Right cardiac atrium (tissue), 5 donors: Measurements from ENCODE around the gene HNF4A. TPM values are rescaled to one million over a fixed set of nuclear protein-coding genes. Genes with fewer than 3 reads are reported as not detected.
"Not testable (repeated sequence)": the region's sequence is repeated elsewhere in the genome, so short reads cannot be mapped to it uniquely, and the experiment has no call there.

ENCODE experiments used
- ATAC-seq, 2 donors: fragments of 200-7000 bp; cut with Tn5 transposase; one replicate each; pipeline versions ENCODE4 v1.8.0 to v1.9.1; 2020; ENCODE audit warnings: moderate library complexity in 2 of 2, mild to moderate bottlenecking in 1 of 2
- DNase-seq, 3 donors: peaks; one replicate each; pipeline ENCODE4 v3.0.0-alpha.2; 2020
- H3K27ac ChIP-seq: one replicate; pipeline ENCODE4 v1.5.1; 2013; ENCODE audit warnings: mild to moderate bottlenecking, low read length, control low read depth, moderate library complexity
- H3K27me3 ChIP-seq: one replicate; pipeline ENCODE4 v1.6.1; 2013; ENCODE audit not compliant: control insufficient read depth, insufficient read depth
- H3K4me1 ChIP-seq: one replicate; pipeline ENCODE4 v1.6.1; 2013; ENCODE audit warnings: low read length; ENCODE audit not compliant: control insufficient read depth, insufficient read depth
- H3K4me3 ChIP-seq: one replicate; pipeline ENCODE4 v1.5.1; 2013; ENCODE audit warnings: low read length, control low read depth
- H3K9me3 ChIP-seq: one replicate; pipeline ENCODE4 v1.6.1; 2013; ENCODE audit warnings: low read length; ENCODE audit not compliant: control insufficient read depth
- WGBS: extraction: QIAGEN DNeasy Blood & Tissue Kit; methylation state at CpG from one replicate; pipeline ENCODE4 v1.1.7; 2013; 5-methylcytosine and 5-hydroxymethylcytosine counted together
- intact Hi-C, 4 donors: fragments of 100-400 bp; cut with DNase I; formaldehyde crosslinking; loops; one replicate each; pipeline versions ENCODE4 v1.11.0 to v1.14.0; 2022 to 2023
- long read RNA-seq, 4 donors: library from polyadenylated mRNA; unstranded; transcript quantifications; one replicate each; pipeline ENCODE4 v2.0.0, GENCODE V29; 2020 to 2021
- polyA plus RNA-seq: library from polyadenylated mRNA; stranded (reverse); fragments of 200-250 nt; gene quantifications from one replicate; pipeline ENCODE4 v1.2.3, GENCODE V29; 2013
- total RNA-seq, 4 donors: library from RNA; stranded (reverse); fragmentation: NEBNext Ultra II Directional; extraction: Animal tissue kit (Norgen Biotek cat#: 25700); gene quantifications; one replicate each; pipeline ENCODE4 v1.2.1, GENCODE V29; 2021
- donor health status: healthy with polysubstance abuse.
- donor health status: DM: no; HTN: yes; CAD: no.
- donor health status: DM: no; HTN: no; CAD: no.
- donor health status: DM: no; HTN: yes; CAD: no; lungs with severe emphysema.
- donor health status: DM: yes; HTN: yes; CAD: no.

The HNF4A gene
- total RNA-seq (under 1 TPM in 1 of 4 donors, not detected in 3; 0.08 TPM), polyA plus RNA-seq (0.07 TPM)
- long read RNA-seq, donor 1, partial matches to known transcripts = 0 of 1 reads
- long read RNA-seq, donor 1, other reads (novel, unspliced or antisense) = 0 of 1 reads
- long read RNA-seq, donor 2 = 0 reads
- long read RNA-seq, donor 3 = 0 reads
- long read RNA-seq, donor 4 = 0 reads

DNA sequence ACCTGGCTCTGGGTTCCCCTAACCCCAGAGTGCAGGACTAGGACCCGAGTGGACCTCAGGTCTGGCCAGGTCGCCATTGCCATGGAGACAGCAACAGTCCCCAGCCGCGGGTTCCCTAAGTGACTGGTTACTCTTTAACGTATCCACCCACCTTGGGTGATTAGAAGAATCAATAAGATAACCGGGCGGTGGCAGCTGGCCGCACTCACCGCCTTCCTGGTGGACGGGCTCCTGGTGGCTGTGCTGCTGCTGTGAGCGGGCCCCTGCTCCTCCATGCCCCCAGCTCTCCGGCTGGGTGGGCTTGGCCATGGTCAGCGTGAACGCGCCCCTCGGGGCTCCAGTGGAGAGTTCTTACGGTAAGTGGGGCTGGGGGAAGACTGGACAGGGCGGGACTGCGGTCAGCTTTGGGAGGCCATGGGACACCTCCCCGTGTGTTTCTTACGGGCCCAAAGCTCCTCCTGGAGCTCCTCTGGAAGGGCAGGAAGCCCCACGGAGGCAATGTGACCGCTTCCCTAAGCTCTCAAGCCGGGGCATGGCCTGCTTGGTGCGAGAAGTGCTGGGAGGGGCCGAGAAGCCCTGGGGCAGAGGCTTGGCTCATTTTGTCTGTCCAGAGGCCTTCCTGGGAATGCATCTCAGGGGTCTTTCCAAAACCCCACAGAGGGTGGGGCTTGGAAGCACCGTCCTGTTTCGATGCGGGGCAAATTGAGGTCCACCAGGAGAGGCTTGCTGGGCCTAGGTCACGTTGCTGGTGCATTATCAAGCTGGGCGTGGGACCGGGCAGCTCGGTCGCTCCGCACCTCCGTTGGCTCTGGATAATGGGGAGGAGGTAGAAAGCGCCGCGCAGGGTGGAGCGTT lies at the start of gene HNF4A:
HNF4A (plus strand) TSS at position 202 of the 855 bp plus-strand sequence; CDS start at position 308, 106 bp downstream.
- Histone ChIP-seq H3K4me1 (no peaks in the 10 kb centered on the region), H3K9me3 (no peaks in the 10 kb centered on the region), H3K4me3 (no peak within 1 kb of the TSS), H3K27ac (no peak within 1 kb of the TSS), H3K27me3 (no peaks in the 10 kb centered on the region)
- peak; percentile 10 to 19 for ATAC-seq
- intact Hi-C loops = no loop called here
- WGBS = 69% methylated on average over 40 of the region's 40 CpGs
- DNase-seq = peak in 2 of 3 donors; percentile 63 to 69

DNA sequence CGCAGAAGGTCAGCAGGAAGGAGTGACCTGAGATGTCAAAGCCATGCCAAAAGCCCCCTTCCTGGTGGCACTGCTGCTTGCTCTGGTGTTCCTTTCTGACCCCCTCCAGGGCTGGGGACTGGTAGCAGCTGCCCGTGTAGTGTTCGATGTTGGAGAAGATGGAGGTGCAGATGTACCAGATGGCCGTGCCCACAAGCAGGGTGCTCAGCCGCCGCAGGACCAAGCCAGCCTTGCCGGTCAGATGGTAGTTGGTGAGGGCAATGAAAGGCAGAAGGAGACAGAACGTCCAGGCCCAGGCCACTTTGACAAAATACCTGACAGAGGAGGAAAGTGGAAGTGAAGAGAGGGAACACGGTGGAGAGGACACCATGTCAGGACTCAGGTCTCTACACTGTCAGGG lies 48.6 kb upstream of the HNF4A start:
- intact Hi-C loops = no loop called here
- DNase-seq = no peak
- Histone ChIP-seq H3K27ac (peak overlapping the region; percentile 9), H3K27me3 (no peaks in the 10 kb centered on the region), H3K4me1 (peaks cover 11% of the 10 kb centered on the region), H3K9me3 (no peaks in the 10 kb centered on the region), H3K4me3 (no peak overlapping the region)
- no peak for ATAC-seq
- WGBS = 80% methylated on average over 9 of the region's 9 CpGs

DNA sequence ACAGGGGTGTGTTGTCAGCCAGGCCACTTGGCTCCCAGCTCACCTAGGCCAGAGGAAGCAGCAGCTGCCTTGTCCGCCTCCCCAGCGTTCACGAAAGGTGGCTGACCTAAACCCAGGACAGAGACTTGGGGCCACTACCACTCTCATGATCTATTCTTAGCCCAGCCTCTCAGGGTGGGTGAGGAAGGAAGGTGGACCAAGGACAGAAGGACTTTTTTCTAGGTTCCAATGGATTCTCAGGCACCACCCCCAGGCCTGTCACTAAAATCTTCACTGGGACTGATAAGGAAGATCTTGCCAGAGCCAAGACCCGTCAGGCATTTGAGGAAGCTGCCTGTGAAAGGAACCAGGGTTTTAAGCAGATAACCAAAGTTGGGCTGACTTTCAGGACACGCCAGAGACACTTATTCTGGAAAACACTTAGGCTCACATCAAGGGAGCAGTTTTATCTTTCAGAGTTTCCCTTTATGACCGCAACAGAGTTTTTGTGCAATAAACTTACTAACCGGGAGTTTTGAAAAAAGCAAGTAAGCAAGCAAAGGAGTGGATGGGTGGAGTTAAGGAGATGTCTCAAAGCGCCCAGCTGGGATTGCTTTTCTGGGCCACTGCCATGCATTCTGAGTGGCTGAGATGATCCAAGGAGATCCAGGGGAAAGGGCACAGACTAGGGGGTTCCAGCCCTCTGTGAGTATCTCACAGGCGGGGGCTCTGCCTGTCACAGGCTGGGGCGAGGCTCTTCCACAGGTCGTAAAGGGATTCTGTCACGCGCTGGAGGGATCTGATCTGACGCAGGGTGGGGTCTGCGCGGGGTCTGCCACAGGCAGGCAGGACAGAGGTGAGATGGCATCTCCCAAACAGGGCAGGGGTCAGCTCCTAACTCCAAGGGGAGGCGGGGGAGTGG lies 45.5 kb upstream of the HNF4A start:
- intact Hi-C loops = loop anchor here in 3 of 4 donors (2.0 kb wide), 2 partner anchors 93 to 95 kb away; no protein-coding TSS in a partner anchor
- peak overlapping the region; percentile 53 for H3K4me3 ChIP-seq
- ATAC-seq = peak; percentile 56 to 61
- peaks cover 4% of the 10 kb centered on the region for H3K4me1 ChIP-seq
- no peaks in the 10 kb centered on the region for H3K9me3 ChIP-seq
- H3K27me3 ChIP-seq = no peaks in the 10 kb centered on the region
- peak overlapping the region; percentile 80 for H3K27ac ChIP-seq
- WGBS = 8% methylated on average over 17 of the region's 17 CpGs
- DNase-seq = peak; percentile 49 to 75 (median 69)

DNA sequence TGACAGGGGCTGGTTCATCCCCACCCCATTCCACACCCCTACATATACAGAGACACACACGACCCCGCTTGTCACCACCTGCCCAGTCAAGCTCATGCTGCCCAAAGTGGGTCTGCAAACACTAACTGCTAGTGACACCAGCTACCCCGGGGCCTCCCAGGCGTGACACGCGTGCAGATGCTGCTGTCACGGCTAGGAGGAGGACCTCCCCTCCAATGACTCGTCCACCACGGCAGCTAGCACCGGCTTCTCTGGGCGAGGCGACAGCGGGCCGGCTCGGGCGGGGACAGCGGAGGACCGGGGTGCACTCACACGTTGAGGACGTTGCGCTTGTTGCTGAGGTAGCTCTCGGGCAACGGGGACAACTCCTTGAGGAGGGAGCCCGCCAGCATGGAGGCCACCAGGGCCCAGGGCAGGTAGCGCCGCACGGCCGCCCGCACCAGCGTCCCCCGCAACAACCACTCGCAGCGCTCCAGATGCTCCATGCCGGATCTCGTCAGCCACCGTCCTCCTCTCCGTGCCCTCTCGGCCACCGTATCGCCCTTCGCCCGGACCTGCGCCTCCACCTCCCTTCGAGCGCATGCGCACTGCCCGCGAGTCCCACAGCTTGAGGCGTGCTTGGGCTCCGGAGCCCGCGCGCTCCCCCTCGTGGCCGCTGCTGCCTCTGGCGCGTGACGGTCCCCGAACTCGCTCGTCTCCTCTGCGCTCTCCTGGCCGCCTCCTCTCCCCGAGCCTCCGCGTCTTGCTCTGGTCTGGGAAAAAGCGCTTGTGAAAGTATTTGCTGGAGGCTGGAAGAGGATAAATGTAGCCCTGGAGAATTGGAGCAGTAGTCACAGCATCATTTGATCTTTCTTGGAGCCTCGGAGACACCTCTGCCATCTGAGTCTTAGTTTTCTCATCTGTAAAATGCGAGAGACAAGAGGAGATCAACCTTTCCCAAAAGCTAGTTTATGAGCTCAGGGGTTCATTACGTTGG lies 44.5 kb upstream of the HNF4A start, which contains the start of gene FITM2:
FITM2 (minus strand) TSS at position 539 of the 976 bp plus-strand sequence; CDS start at position 485, 54 bp downstream.
- H3K27me3 ChIP-seq = no peaks in the 10 kb centered on the region
- H3K27ac ChIP-seq = peak within 1 kb of the TSS; percentile 80
- H3K4me3 ChIP-seq = peak within 1 kb of the TSS; percentile 53
- WGBS = 2% methylated on average over 70 of the region's 70 CpGs
- H3K9me3 ChIP-seq = no peaks in the 10 kb centered on the region
- intact Hi-C loops = loop anchor here (1.0 to 2.0 kb wide), 3 partner anchors 94 to 96 kb away; no protein-coding TSS in a partner anchor
- ATAC-seq (peak; percentile 94 to 95), DNase-seq (peak; percentile 99 to 100 (median 100))
- H3K4me1 ChIP-seq = peaks cover 4% of the 10 kb centered on the region

DNA sequence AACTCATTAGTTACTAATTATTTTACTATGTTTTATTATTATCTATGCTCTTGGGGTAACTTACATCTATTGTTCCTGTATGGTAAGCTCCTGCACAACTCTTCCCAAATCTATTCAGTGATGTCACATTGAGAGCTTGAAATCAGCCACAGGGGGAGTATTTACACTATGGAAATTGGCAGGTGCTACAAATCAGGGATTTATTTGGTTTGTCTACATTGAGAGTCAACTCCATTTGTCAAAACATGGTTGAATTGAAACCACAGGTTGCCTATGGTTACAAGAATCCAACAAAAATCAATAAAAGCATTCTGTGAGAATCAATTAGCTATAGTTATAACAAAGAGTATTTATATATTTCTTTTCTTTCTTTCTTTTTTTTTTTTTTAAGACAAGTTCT lies 40.6 kb upstream of the HNF4A start:
- intact Hi-C loops = no loop called here
- Histone ChIP-seq H3K4me3 (no peak overlapping the region), H3K4me1 (peaks cover under 1% of the 10 kb centered on the region), H3K9me3 (no peaks in the 10 kb centered on the region), H3K27me3 (no peaks in the 10 kb centered on the region), H3K27ac (no peak overlapping the region)
- ATAC-seq = no peak
- DNase-seq = no peak

DNA sequence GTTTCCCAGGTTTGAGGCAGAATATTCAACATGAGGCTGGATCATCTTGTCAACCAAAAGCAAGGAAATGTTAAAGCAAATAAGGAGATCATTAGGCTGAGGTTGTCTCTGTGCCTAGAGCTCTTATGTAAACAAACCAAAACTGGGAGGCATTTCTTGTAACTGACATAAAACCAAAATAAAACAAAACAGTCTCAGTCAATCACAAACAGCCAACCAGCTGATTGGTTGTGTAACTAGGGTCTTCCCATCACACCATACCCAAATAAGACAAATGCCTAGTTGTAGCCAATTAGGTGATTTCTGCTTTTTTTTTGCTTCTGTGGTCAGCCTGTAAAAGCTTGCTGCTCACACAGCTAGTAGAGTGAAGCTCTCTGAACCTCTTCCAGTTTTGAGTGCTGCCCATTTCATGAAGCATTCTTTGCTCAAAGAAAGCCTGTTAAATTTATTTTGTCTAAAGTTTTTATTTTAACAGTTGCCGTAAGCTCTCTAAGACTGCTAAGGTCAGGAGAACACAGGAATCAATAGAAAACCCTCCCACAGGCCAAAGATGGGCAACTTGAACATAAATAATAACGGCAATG lies 35.6 kb upstream of the HNF4A start:
- no peaks in the 10 kb centered on the region for H3K9me3 ChIP-seq
- no peak overlapping the region for H3K27ac ChIP-seq
- intact Hi-C loops = no loop called here
- 93% methylated on average over 2 of the region's 2 CpGs for WGBS
- H3K27me3 ChIP-seq = no peaks in the 10 kb centered on the region
- no peaks in the 10 kb centered on the region for H3K4me1 ChIP-seq
- no peak for DNase-seq
- ATAC-seq = no peak
- H3K4me3 ChIP-seq = no peak overlapping the region

DNA sequence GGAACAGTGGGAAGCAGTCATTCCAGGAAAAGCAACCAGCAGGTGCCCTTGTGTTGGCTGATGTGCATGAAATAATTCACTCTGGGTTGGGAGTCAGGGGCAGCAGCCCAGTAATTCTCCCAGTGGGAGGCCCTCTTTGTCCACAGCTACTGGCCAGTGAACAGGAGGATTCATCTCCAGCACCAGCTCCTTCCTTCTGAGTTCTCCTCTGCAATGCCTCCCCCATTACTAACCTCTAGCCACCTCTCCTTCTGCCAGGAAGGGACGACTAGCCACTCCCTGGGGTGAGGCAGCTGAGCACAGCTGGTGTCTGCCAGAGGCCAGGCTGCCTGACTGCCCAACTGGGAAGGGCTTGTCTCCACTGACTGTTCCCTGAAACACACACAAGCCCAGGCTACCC lies 31.2 kb upstream of the HNF4A start:
- 11% methylated on average over 1 of the region's 1 CpG for WGBS
- H3K4me3 ChIP-seq = no peak overlapping the region
- no peaks in the 10 kb centered on the region for H3K9me3 ChIP-seq
- no peaks in the 10 kb centered on the region for H3K27me3 ChIP-seq
- ATAC-seq = no peak
- intact Hi-C loops = no loop called here
- H3K4me1 ChIP-seq = no peaks in the 10 kb centered on the region
- no peak overlapping the region for H3K27ac ChIP-seq
- DNase-seq = no peak

DNA sequence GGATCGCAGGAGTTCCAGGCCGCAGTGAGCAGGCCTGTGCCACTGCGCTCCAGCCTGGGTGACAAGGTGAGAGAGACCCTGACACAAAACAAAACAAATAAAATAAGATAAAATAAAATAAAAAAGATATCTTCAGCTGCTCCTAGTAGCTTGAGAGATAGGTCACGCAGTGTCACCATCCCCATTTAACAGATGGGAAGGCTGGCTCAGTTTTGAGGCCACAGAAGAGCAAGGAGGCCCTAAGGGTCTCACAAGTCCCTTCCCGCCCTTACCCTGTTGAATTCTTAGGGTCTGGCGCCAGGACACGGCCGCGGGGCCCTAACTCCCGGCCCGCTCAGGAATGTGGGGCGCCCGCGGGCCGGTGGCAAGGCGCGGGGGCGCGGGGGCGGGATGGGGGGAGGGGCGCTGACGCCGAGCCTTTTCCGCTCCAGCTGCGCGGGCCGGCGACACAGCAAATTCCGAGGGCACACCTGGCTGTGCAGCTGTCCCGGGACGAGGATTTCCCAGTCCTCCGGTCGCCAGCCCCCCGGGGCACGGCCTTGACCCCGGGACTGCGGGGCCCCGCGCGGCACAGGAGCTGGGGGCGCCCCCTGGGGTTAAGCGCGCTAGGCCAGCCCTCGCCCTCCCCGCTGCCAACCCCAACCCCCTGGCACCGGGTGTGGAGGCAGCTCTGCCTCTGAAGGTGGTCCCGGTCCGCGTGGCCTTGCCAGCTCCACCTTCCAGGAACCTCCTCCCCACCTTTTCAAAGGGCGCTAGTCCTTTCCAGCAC lies 28.9 kb upstream of the HNF4A start:
- Histone ChIP-seq H3K9me3 (no peaks in the 10 kb centered on the region), H3K4me3 (peak overlapping the region; percentile 62), H3K4me1 (no peaks in the 10 kb centered on the region), H3K27me3 (no peaks in the 10 kb centered on the region), H3K27ac (no peak overlapping the region)
- DNase-seq (peak in 1 of 3 donors; percentile 62), ATAC-seq (peak; percentile 29 to 31)
- WGBS = 12% methylated on average over 50 of the region's 50 CpGs
- intact Hi-C loops = no loop called here

DNA sequence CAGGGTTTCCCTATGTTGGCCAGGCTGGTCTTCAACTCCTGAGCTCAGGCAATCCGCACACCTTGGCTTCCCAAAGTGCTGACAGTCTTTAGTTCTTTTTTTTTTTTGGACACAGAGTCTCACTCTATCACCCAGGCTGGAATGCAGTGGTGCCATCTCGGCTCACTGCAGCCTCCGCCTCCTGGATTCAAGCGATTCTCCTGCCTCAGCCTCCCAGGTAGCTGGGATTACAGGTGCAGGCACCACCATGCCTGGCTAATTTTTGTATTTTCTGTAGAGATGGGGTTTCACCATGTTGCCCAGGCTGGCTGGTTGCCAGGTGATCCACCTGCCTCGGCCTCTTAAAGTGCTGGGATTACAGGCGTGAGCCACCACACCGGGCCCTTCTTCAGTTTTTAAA lies 27.8 kb upstream of the HNF4A start:
- H3K27ac ChIP-seq, intact Hi-C loops, H3K9me3 ChIP-seq, H3K27me3 ChIP-seq, H3K4me3 ChIP-seq, ATAC-seq, DNase-seq, H3K4me1 ChIP-seq: not testable (repeated sequence)
- WGBS = 87% methylated on average over 7 of the region's 7 CpGs
